ENCODE measurements around the gene TET3. TPM values are rescaled to one million over a fixed set of nuclear protein-coding genes. Genes with fewer than 3 reads are reported as not detected.

TET3 gene
- total RNA-seq, 4 donors from 2014 or later: 8.6 to 17.8 (median 11.4) TPM

- no peak for TF ChIP-seq CTCF (IDR thresholded peaks at IDR 0.05)
- no peak for DNase-seq (ENCODE audit: low spot score)
- no peak for ATAC-seq (ENCODE audit: low FRiP score)
Observed at GRCh38 chr2:73987109-73987947, 2.6 kb downstream of the TET3 start.

GRCh38 chr2:73987948-73988700 lies 3.4 kb downstream of the TET3 start:
- DNase-seq (ENCODE audit: low spot score) (no peak), ATAC-seq (ENCODE audit: low FRiP score) (no peak)
- TF ChIP-seq CTCF (IDR thresholded peaks at IDR 0.05): no peak

- DNase-seq (ENCODE audit: low spot score): no peak
- TF ChIP-seq CTCF (IDR thresholded peaks at IDR 0.05): no peak
- no peak for ATAC-seq (ENCODE audit: low FRiP score)
Observed at GRCh38 chr2:73989972-73990371, 5.3 kb downstream of the TET3 start.

- no peak for ATAC-seq (ENCODE audit: low FRiP score)
Observed at GRCh38 chr2:73990531-73990930, 5.8 kb downstream of the TET3 start.

GRCh38 chr2:73992036-73992435 lies 7.3 kb downstream of the TET3 start:
- ATAC-seq (ENCODE audit: low FRiP score): no peak
- DNase-seq (ENCODE audit: low spot score): no peak
- TF ChIP-seq CTCF (IDR thresholded peaks at IDR 0.05): no peak

More at GRCh38 chr2:73990531-73990930, 5.8 kb downstream of the TET3 start:
- TF ChIP-seq CTCF (IDR thresholded peaks at IDR 0.05): no peak
- no peak for DNase-seq (ENCODE audit: low spot score)

- ATAC-seq (ENCODE audit: low FRiP score) (no peak), DNase-seq (ENCODE audit: low spot score) (no peak)
- TF ChIP-seq CTCF (IDR thresholded peaks at IDR 0.05): no peak
Observed at GRCh38 chr2:73993376-73993775, 8.7 kb downstream of the TET3 start.
